ENCODE results near the gene CAMK2A. TPM values are rescaled to one million over a fixed set of nuclear protein-coding genes. Genes with fewer than 3 reads are reported as not detected.

CAMK2A gene
- total RNA-seq = not detected in 2 replicates
- long read RNA-seq = 0 reads

DNA sequence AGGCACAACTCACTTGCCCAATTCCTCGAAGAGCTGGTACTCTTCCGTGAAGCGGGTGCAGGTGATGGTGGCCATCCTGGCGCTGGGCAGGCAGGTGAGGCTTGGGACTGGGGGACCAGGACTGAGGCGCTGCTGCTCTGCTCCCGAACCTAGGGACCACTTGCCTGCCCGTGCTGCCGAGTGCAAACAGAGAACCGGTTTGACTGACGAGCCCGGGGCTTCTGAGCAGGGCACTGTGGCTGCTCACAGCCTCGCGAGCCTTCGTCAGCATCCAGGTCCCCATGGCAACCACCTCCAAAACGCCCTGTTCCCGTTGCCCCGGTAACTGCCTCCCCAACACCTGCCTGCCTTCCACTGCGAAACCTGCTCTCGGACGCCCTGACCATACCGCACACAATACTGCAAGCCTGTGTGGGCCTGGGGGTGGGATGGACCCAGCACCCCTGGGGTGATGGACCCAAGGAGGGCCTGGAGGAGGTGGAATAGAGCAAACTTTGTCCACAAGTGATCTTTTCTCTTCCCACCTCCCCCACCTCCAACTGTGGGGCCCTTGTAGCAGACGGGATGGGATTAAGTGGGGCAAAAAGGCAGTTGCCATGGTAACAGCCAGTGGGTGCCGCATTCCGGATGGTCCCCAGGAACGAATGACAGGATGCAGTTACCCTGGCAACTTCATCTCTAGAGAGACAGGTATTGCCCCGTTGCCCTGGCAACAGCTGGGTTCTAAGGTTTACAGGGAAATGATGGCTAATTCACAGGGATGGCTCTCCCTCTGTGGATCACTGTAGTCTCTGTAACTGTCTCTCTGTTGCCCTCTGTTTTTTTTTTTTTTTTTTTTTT lies at the start of gene CAMK2A:
TSS of gene CAMK2A (minus strand) at position 223 of the 840 bp plus-strand sequence. CDS start at position 75, 148 bp downstream.
- H3K27ac Mint-ChIP-seq (ENCODE audit: unreplicated experiment) = no peak within 1 kb of the TSS

DNA sequence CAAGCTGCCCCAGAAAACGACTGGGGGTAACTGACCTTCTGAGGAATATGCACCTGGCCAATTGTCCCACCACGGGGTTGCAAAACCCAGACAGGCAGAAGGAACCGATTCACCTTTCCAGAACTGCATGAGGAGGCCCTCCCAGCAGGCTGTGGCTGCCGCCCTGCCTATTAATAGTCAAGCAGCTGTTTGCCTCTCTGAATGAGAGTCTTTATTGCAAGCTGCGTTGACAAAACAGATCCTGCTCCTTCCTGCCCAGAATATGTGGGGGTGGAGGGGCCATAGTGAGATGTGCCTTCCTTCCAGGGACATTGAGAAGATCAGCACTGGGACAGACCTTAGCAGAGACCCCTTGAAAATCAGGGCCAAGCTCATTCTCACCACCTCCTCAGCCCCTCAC lies 49.6 kb upstream of the CAMK2A start:
- H3K36me3 Mint-ChIP-seq (ENCODE audit: unreplicated experiment) = no peaks in the 10 kb centered on the region
- TF ChIP-seq, protein P1, sequence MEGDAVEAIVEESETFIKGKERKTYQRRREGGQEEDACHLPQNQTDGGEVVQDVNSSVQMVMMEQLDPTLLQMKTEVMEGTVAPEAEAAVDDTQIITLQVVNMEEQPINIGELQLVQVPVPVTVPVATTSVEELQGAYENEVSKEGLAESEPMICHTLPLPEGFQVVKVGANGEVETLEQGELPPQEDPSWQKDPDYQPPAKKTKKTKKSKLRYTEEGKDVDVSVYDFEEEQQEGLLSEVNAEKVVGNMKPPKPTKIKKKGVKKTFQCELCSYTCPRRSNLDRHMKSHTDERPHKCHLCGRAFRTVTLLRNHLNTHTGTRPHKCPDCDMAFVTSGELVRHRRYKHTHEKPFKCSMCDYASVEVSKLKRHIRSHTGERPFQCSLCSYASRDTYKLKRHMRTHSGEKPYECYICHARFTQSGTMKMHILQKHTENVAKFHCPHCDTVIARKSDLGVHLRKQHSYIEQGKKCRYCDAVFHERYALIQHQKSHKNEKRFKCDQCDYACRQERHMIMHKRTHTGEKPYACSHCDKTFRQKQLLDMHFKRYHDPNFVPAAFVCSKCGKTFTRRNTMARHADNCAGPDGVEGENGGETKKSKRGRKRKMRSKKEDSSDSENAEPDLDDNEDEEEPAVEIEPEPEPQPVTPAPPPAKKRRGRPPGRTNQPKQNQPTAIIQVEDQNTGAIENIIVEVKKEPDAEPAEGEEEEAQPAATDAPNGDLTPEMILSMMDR (IDR thresholded peaks at IDR 0.05) = no peak
- H3K4me1 Mint-ChIP-seq (ENCODE audit: unreplicated experiment) = no peaks in the 10 kb centered on the region
- no peak for DNase-seq (ENCODE audit: extremely low spot score, unreplicated experiment)
- no peak overlapping the region for H3K27ac Mint-ChIP-seq (ENCODE audit: unreplicated experiment)
- H3K9me3 Mint-ChIP-seq (ENCODE audit: unreplicated experiment) = no peaks in the 10 kb centered on the region
- no peak overlapping the region for H3K4me3 Mint-ChIP-seq (ENCODE audit: unreplicated experiment)
- H3K27me3 Mint-ChIP-seq (ENCODE audit: unreplicated experiment) = no peaks in the 10 kb centered on the region

More for the DNA sequence above, at the start of gene CAMK2A:
- no peak for DNase-seq (ENCODE audit: extremely low spot score, unreplicated experiment)
- no peaks in the 10 kb centered on the region for H3K36me3 Mint-ChIP-seq (ENCODE audit: unreplicated experiment)
- H3K4me1 Mint-ChIP-seq (ENCODE audit: unreplicated experiment) = peaks cover 4% of the 10 kb centered on the region
- TF ChIP-seq, protein P1 (IDR thresholded peaks at IDR 0.05) = no peak
- no peaks in the 10 kb centered on the region for H3K9me3 Mint-ChIP-seq (ENCODE audit: unreplicated experiment)
- H3K27me3 Mint-ChIP-seq (ENCODE audit: unreplicated experiment) = peaks cover 3% of the 10 kb centered on the region
- H3K4me3 Mint-ChIP-seq (ENCODE audit: unreplicated experiment) = no peak within 1 kb of the TSS

DNA sequence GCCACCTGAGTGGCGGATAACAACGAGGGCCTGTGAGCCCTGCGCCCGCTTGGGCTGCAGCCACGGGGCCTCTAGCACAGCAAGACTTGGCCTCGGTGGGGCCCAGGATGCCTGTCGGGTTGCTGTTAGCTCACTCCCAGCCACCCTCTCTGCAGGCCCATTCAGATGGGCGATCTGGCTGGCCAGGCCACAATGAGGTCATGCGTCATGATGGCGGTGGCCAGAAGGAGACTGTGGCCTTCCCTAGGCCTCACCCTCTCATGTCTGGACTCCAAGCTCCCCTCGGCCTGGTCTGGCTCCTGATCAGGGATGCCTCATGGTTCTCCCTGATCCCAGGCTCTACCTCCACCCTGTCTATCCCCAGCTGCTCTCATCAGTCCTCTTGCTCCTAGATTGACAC lies 49.0 kb upstream of the CAMK2A start:
- DNase-seq (ENCODE audit: extremely low spot score, unreplicated experiment) = no peak
- H3K27me3 Mint-ChIP-seq (ENCODE audit: unreplicated experiment) = no peaks in the 10 kb centered on the region
- no peaks in the 10 kb centered on the region for H3K36me3 Mint-ChIP-seq (ENCODE audit: unreplicated experiment)
- H3K4me1 Mint-ChIP-seq (ENCODE audit: unreplicated experiment) = no peaks in the 10 kb centered on the region
- no peaks in the 10 kb centered on the region for H3K9me3 Mint-ChIP-seq (ENCODE audit: unreplicated experiment)
- H3K4me3 Mint-ChIP-seq (ENCODE audit: unreplicated experiment) = no peak overlapping the region
- TF ChIP-seq, protein P1 (IDR thresholded peaks at IDR 0.05) = no peak
- no peak overlapping the region for H3K27ac Mint-ChIP-seq (ENCODE audit: unreplicated experiment)

DNA sequence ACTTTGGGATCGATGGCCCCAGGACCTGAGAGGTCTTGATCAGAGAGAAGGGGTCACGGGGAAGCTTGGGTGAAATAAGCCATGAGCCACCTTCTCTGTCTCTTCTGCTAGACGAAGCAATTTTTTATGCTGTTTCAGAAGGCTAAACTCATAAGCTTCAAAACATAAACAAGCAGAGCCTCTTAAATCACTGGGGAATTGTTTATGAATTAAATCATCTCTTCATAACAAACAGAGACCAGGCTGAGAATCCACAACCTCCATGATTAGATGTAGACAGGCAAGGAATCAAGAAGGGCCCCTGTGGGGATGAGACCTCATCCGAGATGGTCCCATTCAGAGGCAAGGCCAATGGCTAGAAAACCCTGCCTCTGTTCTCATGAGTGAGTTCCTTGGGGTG lies 46.2 kb upstream of the CAMK2A start:
- H3K9me3 Mint-ChIP-seq (ENCODE audit: unreplicated experiment) = no peaks in the 10 kb centered on the region
- no peaks in the 10 kb centered on the region for H3K4me1 Mint-ChIP-seq (ENCODE audit: unreplicated experiment)
- no peak overlapping the region for H3K4me3 Mint-ChIP-seq (ENCODE audit: unreplicated experiment)
- H3K27ac Mint-ChIP-seq (ENCODE audit: unreplicated experiment) = no peak overlapping the region
- no peaks in the 10 kb centered on the region for H3K36me3 Mint-ChIP-seq (ENCODE audit: unreplicated experiment)
- DNase-seq (ENCODE audit: extremely low spot score, unreplicated experiment) = no peak
- H3K27me3 Mint-ChIP-seq (ENCODE audit: unreplicated experiment) = no peaks in the 10 kb centered on the region
- TF ChIP-seq, protein P1 (IDR thresholded peaks at IDR 0.05) = no peak

DNA sequence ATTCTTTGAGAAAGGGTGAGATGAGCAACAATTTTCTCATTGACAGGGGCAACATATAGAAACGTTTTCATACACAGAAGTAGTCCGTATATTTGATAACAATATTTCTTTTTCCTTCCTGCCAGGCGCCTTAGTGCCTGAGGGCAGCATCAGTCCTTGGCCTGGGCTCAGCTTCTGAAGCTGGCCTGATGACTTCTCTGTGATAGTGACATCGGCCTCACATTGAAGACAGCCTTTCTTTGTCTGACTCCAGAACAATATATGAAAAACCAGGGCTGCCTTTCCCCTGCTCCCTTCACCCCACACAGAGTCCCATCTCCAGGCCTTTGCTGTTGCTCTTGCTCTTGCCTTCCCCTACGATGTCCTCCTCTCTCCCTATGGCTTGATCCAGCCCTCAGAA lies 43.8 kb upstream of the CAMK2A start:
- Mint-ChIP-seq H3K4me3 (ENCODE audit: unreplicated experiment) (no peak overlapping the region), H3K36me3 (ENCODE audit: unreplicated experiment) (no peaks in the 10 kb centered on the region), H3K27me3 (ENCODE audit: unreplicated experiment) (no peaks in the 10 kb centered on the region), H3K27ac (ENCODE audit: unreplicated experiment) (no peak overlapping the region), H3K4me1 (ENCODE audit: unreplicated experiment) (no peaks in the 10 kb centered on the region), H3K9me3 (ENCODE audit: unreplicated experiment) (no peaks in the 10 kb centered on the region)
- TF ChIP-seq, protein P1 (IDR thresholded peaks at IDR 0.05) = no peak
- DNase-seq (ENCODE audit: extremely low spot score, unreplicated experiment) = no peak

Data from osteocyte (in vitro differentiated cells).